Measurements from ENCODE around the gene ZNF444. TPM values are rescaled to one million over a fixed set of nuclear protein-coding genes. Genes with fewer than 3 reads are reported as not detected.

ZNF444 gene
- total RNA-seq, 1 donor from 2014 or later, result 37.3 TPM

DNA sequence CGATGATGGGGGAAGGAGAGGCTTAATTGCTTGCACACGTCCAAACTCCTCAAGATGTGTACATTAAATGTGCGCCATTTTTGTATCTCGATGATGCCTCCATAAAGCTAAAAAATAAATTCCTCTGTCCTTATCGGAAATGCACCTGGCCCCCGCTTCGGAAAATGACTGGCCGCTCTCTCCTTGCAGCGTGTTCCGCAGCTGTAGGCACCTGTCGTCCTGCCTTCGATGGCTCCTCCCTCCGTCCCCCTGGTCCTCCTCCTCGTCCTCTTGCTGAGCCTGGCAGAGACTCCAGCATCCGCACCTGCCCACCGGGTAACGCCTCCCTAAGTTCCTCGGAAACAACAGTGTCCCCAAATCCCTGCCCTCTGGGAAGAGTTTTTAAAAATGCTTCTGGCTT, 35.8 kb downstream of the ZNF444 start:
- peaks cover under 1% of the 10 kb centered on the region for H3K4me1 ChIP-seq
- ATAC-seq (no peak), DNase-seq (no peak)
- intact Hi-C loops (cut with DNase I), result no loop called here
- H3K27ac ChIP-seq, result no peak overlapping the region
- no peaks in the 10 kb centered on the region for H3K9me3 ChIP-seq
- no peaks in the 10 kb centered on the region for H3K36me3 ChIP-seq
- no peak overlapping the region for H3K4me3 ChIP-seq
- H3K27me3 ChIP-seq, result peaks cover 12% of the 10 kb centered on the region
- no peak for TF ChIP-seq CTCF (IDR thresholded peaks at IDR 0.05)

DNA sequence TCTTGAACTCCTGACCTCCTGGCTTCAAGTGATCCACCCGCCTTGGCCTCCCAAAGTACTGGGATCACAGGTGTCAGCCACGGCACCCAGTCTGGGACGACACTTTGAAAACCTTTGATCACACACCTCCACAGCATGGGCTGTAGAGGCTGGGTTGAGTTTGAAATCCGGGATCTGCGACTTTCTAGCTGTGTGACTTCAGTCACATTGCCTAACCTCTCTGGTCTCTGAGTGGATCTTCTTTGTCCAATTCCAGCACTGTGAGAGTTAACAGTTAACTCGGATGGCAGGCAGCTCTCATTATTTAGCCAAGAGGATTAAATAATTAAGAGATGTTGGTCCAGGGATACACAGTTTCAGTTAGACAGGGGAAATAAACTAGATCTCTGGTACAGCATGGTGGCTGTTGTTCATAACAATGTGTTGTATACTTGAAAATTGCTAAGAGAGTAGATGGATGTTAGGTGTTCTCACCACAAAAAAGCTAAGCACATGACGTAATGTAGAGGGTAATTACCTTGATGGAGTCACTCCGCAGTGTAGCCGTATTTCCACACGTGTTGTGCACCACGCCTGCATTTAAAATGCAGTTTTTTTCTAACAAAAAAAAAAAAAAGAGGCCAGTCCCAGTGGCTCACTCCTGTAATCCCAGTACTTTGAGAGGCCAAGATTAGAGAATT, 36.6 kb downstream of the ZNF444 start:
- DNase-seq (no peak), ATAC-seq (no peak)
- intact Hi-C loops (cut with DNase I), result no loop called here

DNA sequence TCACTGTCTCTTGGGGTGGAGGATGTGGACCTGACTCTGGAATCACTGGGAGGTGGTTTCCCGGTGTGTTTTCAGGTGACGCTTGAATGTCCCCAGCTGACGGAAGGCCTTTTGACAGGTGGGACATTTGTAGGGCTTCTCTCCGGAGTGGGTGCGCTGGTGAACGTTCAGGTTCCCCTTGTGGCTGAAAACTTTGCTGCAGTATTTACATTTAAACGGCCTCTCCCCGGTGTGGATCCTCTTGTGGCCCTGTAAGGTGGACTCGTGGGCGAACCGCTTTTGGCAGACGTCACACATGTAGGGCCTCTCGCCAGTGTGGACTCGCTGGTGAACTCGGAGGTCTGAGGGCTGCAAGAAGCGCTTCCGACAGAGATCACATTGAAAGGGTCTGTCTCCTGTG, 48.7 kb downstream of the ZNF444 start:
- ATAC-seq (no peak), DNase-seq (no peak)
- no peak overlapping the region for H3K4me3 ChIP-seq
- H3K4me1 ChIP-seq, result peaks cover 4% of the 10 kb centered on the region
- TF ChIP-seq CTCF (IDR thresholded peaks at IDR 0.05), result no peak
- H3K36me3 ChIP-seq, result no peaks in the 10 kb centered on the region
- H3K9me3 ChIP-seq, result no peaks in the 10 kb centered on the region
- H3K27ac ChIP-seq, result no peak overlapping the region
- intact Hi-C loops (cut with DNase I), result no loop called here
- H3K27me3 ChIP-seq, result no peaks in the 10 kb centered on the region

More for the DNA sequence above, 36.6 kb downstream of the ZNF444 start:
- peaks cover 12% of the 10 kb centered on the region for H3K27me3 ChIP-seq
- no peaks in the 10 kb centered on the region for H3K36me3 ChIP-seq
- H3K4me1 ChIP-seq, result no peaks in the 10 kb centered on the region
- H3K9me3 ChIP-seq, result no peaks in the 10 kb centered on the region
- TF ChIP-seq CTCF (IDR thresholded peaks at IDR 0.05), result no peak
- no peak overlapping the region for H3K27ac ChIP-seq
- H3K4me3 ChIP-seq, result no peak overlapping the region

GRCh38 chr19:56191115-56191514, 50.0 kb downstream of the ZNF444 start:
- Histone ChIP-seq H3K27me3 (no peaks in the 10 kb centered on the region), H3K9me3 (no peaks in the 10 kb centered on the region), H3K4me3 (no peak overlapping the region), H3K4me1 (no peaks in the 10 kb centered on the region), H3K27ac (no peak overlapping the region), H3K36me3 (no peaks in the 10 kb centered on the region)
- ATAC-seq (no peak), DNase-seq (no peak)
- no peak for TF ChIP-seq CTCF (IDR thresholded peaks at IDR 0.05)
- intact Hi-C loops (cut with DNase I), result no loop called here

- intact Hi-C loops (cut with DNase I), result no loop called here
- no peaks in the 10 kb centered on the region for H3K36me3 ChIP-seq
- H3K4me1 ChIP-seq, result no peaks in the 10 kb centered on the region
- no peak for DNase-seq
- H3K27ac ChIP-seq, result no peak overlapping the region
- TF ChIP-seq CTCF (IDR thresholded peaks at IDR 0.05), result no peak
- no peak overlapping the region for H3K4me3 ChIP-seq
- no peak for ATAC-seq
- H3K9me3 ChIP-seq, result no peaks in the 10 kb centered on the region
- no peaks in the 10 kb centered on the region for H3K27me3 ChIP-seq
Measured at GRCh38 chr19:56191711-56192110, 50.6 kb downstream of the ZNF444 start.

Measured in upper lobe of right lung (tissue), 1 donor.